Breast epithelium (tissue), 3 donors: ENCODE data around the gene TMEM232.

Experiments
- POLR2AphosphoS5 ChIP-seq, 3 donors: sonication (generic); formaldehyde crosslinking; IDR thresholded peaks; one replicate each; pipeline ENCODE4 v1.6.1; 2017; ENCODE audit warnings: antibody characterized with exemption in 3 of 3
- TF ChIP-seq, protein P1 (sequence below), 3 donors: fragments of 450-650 bp; IDR thresholded peaks; one replicate each; pipeline ENCODE4 v1.5.1; 2016 to 2017; ENCODE audit warnings: antibody characterized with exemption in 3 of 3, mild to moderate bottlenecking in 3 of 3, moderate library complexity in 3 of 3

DNA sequence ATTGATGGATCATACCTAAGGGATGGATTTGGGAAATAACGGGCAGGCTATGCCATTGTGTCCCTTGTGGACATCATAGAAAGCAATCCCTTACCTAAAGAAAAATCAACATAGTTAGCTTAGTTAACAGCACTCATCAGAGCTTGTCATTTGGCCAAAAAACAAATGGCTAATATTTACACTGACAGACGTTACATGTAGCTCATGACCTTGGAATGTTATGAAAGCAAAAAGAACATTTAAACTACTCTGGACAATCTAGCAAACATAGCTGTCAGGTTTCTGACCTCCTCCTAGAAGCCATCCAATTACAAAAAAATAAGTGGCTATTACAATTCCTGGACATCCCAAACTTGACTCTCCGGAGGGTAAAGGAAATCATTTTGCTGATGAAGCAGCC lies 23.8 kb downstream of the TMEM232 start:
- TF ChIP-seq, protein P1, sequence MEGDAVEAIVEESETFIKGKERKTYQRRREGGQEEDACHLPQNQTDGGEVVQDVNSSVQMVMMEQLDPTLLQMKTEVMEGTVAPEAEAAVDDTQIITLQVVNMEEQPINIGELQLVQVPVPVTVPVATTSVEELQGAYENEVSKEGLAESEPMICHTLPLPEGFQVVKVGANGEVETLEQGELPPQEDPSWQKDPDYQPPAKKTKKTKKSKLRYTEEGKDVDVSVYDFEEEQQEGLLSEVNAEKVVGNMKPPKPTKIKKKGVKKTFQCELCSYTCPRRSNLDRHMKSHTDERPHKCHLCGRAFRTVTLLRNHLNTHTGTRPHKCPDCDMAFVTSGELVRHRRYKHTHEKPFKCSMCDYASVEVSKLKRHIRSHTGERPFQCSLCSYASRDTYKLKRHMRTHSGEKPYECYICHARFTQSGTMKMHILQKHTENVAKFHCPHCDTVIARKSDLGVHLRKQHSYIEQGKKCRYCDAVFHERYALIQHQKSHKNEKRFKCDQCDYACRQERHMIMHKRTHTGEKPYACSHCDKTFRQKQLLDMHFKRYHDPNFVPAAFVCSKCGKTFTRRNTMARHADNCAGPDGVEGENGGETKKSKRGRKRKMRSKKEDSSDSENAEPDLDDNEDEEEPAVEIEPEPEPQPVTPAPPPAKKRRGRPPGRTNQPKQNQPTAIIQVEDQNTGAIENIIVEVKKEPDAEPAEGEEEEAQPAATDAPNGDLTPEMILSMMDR (IDR thresholded peaks at IDR 0.05): no peak
- TF ChIP-seq POLR2AphosphoS5 (IDR thresholded peaks at IDR 0.05): no peak
